Endodermal cell (in vitro differentiated cells): ENCODE data around the gene UGT2B7. TPM values are rescaled to one million over a fixed set of nuclear protein-coding genes. Genes with fewer than 3 reads are reported as not detected.

Experiments
- DNase-seq: peaks from one replicate; pipeline ENCODE4 v3.0.0-alpha.2; 2017
- H3K27ac ChIP-seq: 2 replicates; pipeline ENCODE4 v1.5.1; 2013; ENCODE audit warnings: mild to moderate bottlenecking, low read depth, low read length, moderate library complexity
- H3K27me3 ChIP-seq: 2 replicates; pipeline ENCODE4 v1.6.1; 2013; ENCODE audit warnings: mild to moderate bottlenecking, low read length, moderate library complexity; ENCODE audit not compliant: insufficient read depth, control insufficient read depth, poor library complexity, severe bottlenecking
- H3K36me3 ChIP-seq: 2 replicates; pipeline ENCODE4 v1.7.0; 2013; ENCODE audit warnings: mild to moderate bottlenecking, low read length, moderate library complexity; ENCODE audit not compliant: control insufficient read depth, insufficient read depth
- H3K4me1 ChIP-seq: one replicate; pipeline ENCODE4 v1.7.0; 2013; ENCODE audit warnings: low read length; ENCODE audit not compliant: control insufficient read depth, insufficient read depth
- H3K4me3 ChIP-seq: 2 replicates; pipeline ENCODE4 v1.5.1; 2013; ENCODE audit warnings: mild to moderate bottlenecking, low read length, moderate library complexity
- H3K9ac ChIP-seq: 2 replicates; pipeline ENCODE4 v1.6.1; 2013; ENCODE audit warnings: mild to moderate bottlenecking, low read length, moderate library complexity; ENCODE audit not compliant: poor library complexity, severe bottlenecking; ENCODE audit errors: extremely low read depth
- H3K9me3 ChIP-seq: 2 replicates; pipeline ENCODE4 v1.6.1; 2013; ENCODE audit warnings: mild to moderate bottlenecking, low read length, moderate library complexity; ENCODE audit not compliant: control insufficient read depth
- H3K27ac Mint-ChIP-seq: 2 replicates; pipeline ENCODE4 v1.8.0; 2020; ENCODE audit warnings: mixed read lengths
- H3K27me3 Mint-ChIP-seq: 2 replicates; pipeline ENCODE4 v1.8.0; 2021; ENCODE audit warnings: mild to moderate bottlenecking, mixed read lengths; ENCODE audit not compliant: insufficient read depth
- H3K36me3 Mint-ChIP-seq: 2 replicates; pipeline ENCODE4 v1.8.0; 2020; ENCODE audit warnings: low read depth, mixed read lengths
- H3K4me1 Mint-ChIP-seq: 2 replicates; pipeline ENCODE4 v1.8.0; 2020; ENCODE audit warnings: mixed read lengths
- H3K4me3 Mint-ChIP-seq: 2 replicates; pipeline ENCODE4 v1.8.0; 2020; ENCODE audit warnings: mild to moderate bottlenecking, moderate library complexity, mixed read lengths
- H3K9me3 Mint-ChIP-seq: 2 replicates; pipeline ENCODE4 v1.8.0; 2020; ENCODE audit warnings: mild to moderate bottlenecking, mixed read lengths
- CTCF ChIP-seq: fragments of 200-600 bp; sonication (generic); conservative IDR thresholded peaks from 2 replicates; pipeline ENCODE4 v1.5.0; 2021; ENCODE audit warnings: antibody characterized with exemption, mild to moderate bottlenecking
- WGBS, 2 experiments: methylation state at CpG; one replicate each; pipeline versions ENCODE4 v1.1.5 to v1.1.7; 2013; ENCODE audit warnings: missing lambda C conversion rate in 2 of 2, mixed read lengths in 1 of 2; ENCODE audit not compliant: insufficient coverage in 1 of 2, insufficient read length in 1 of 2; 5-methylcytosine and 5-hydroxymethylcytosine counted together
- total RNA-seq, 2 donors: library from RNA; stranded (reverse); fragmentation: NEBNext Ultra II Directional in 1 of 2; extraction: Animal tissue kit (Norgen Biotek cat#: 25700) in 1 of 2; gene quantifications; 2 replicates in 1 of 2; 3 replicates in 1 of 2; pipeline ENCODE4 v1.2.1, GENCODE V29; 2021

The UGT2B7 gene
- total RNA-seq, 2 donors from 2014 or later: not detected

GRCh38 chr4:69095301-69095731, 958 bp upstream of the UGT2B7 start:
- no peak overlapping the region for H3K27ac ChIP-seq
- Mint-ChIP-seq H3K4me1 (no peaks in the 10 kb centered on the region), H3K27me3 (no peaks in the 10 kb centered on the region), H3K4me3 (no peak overlapping the region), H3K27ac (no peak overlapping the region), H3K36me3 (no peaks in the 10 kb centered on the region), H3K9me3 (no peaks in the 10 kb centered on the region)
- H3K4me3 ChIP-seq: no peak overlapping the region
- WGBS, 2 experiments: 50 to 90% methylated on average over 2 of the region's 2 CpGs
- H3K9ac ChIP-seq: no peak overlapping the region
- TF ChIP-seq CTCF: no peak
- no peaks in the 10 kb centered on the region for H3K4me1 ChIP-seq
- H3K36me3 ChIP-seq: no peaks in the 10 kb centered on the region
- H3K9me3 ChIP-seq: no peaks in the 10 kb centered on the region
- H3K27me3 ChIP-seq: no peaks in the 10 kb centered on the region
- no peak for DNase-seq

- H3K36me3 Mint-ChIP-seq: no peaks in the 10 kb centered on the region
- no peak overlapping the region for H3K4me3 Mint-ChIP-seq
- no peak overlapping the region for H3K4me3 ChIP-seq
- H3K27ac Mint-ChIP-seq: no peak overlapping the region
- H3K9me3 ChIP-seq: no peaks in the 10 kb centered on the region
- no peaks in the 10 kb centered on the region for H3K27me3 ChIP-seq
- H3K27me3 Mint-ChIP-seq: no peaks in the 10 kb centered on the region
- H3K9ac ChIP-seq: no peak overlapping the region
- TF ChIP-seq CTCF: no peak
- no peak overlapping the region for H3K27ac ChIP-seq
- WGBS, 2 experiments: 83 to 90% methylated on average over 1 to 3 of the region's 3 CpGs
- no peak for DNase-seq
- H3K9me3 Mint-ChIP-seq: no peaks in the 10 kb centered on the region
- H3K36me3 ChIP-seq: no peaks in the 10 kb centered on the region
- H3K4me1 ChIP-seq: no peaks in the 10 kb centered on the region
- H3K4me1 Mint-ChIP-seq: no peaks in the 10 kb centered on the region
Measured at GRCh38 chr4:69096810-69097209, 536 bp downstream of the UGT2B7 start.

GRCh38 chr4:69098470-69098869, 2.2 kb downstream of the UGT2B7 start:
- no peak overlapping the region for H3K27ac Mint-ChIP-seq
- H3K9me3 Mint-ChIP-seq: no peaks in the 10 kb centered on the region
- no peak for TF ChIP-seq CTCF
- no peaks in the 10 kb centered on the region for H3K4me1 ChIP-seq
- H3K4me3 ChIP-seq: no peak overlapping the region
- H3K9me3 ChIP-seq: no peaks in the 10 kb centered on the region
- no peaks in the 10 kb centered on the region for H3K27me3 Mint-ChIP-seq
- H3K27ac ChIP-seq: no peak overlapping the region
- H3K36me3 Mint-ChIP-seq: no peaks in the 10 kb centered on the region
- H3K4me1 Mint-ChIP-seq: no peaks in the 10 kb centered on the region
- H3K4me3 Mint-ChIP-seq: no peak overlapping the region
- H3K9ac ChIP-seq: no peak overlapping the region
- DNase-seq: no peak
- no peaks in the 10 kb centered on the region for H3K36me3 ChIP-seq
- 100% methylated on average over 4 of the region's 4 CpGs; no CpG with 5 or more reads in 1 of the 2 experiments for WGBS, 2 experiments
- H3K27me3 ChIP-seq: no peaks in the 10 kb centered on the region
